Left ventricle myocardium inferior (tissue), 1 donor: ENCODE results near the gene PCAT6. TPM values are rescaled to one million over a fixed set of nuclear protein-coding genes. Genes with fewer than 3 reads are reported as not detected.

Source experiments
- DNase-seq: peaks from one replicate; pipeline ENCODE4 v3.0.0-alpha.2; 2020
- H3K27ac ChIP-seq: fragments of 200-600 bp; replicated peaks from 2 replicates; pipeline ENCODE4 v1.8.0; 2021
- H3K27me3 ChIP-seq: fragments of 200-600 bp; 2 replicates; pipeline ENCODE4 v1.8.0; 2021; ENCODE audit warnings: low read depth
- H3K36me3 ChIP-seq: fragments of 200-600 bp; 2 replicates; pipeline ENCODE4 v1.8.0; 2021
- H3K4me1 ChIP-seq: fragments of 200-600 bp; 2 replicates; pipeline ENCODE4 v1.8.0; 2021
- H3K4me3 ChIP-seq: fragments of 200-600 bp; 2 replicates; pipeline ENCODE4 v1.8.0; 2021; ENCODE audit warnings: mild to moderate bottlenecking, moderate library complexity
- H3K9me3 ChIP-seq: fragments of 200-600 bp; replicated peaks from 2 replicates; pipeline ENCODE4 v1.8.0; 2021
- intact Hi-C: fragments of 100-400 bp; cut with micrococcal nuclease; formaldehyde crosslinking; loops from one replicate; pipeline ENCODE4 v1.11.0; 2022
- total RNA-seq: library from RNA; stranded (reverse); fragmentation: NEBNext Ultra II Directional; extraction: Animal tissue kit (Norgen Biotek cat#: 25700); gene quantifications from one replicate; pipeline ENCODE4 v1.2.1, GENCODE V29; 2021
- TF ChIP-seq, protein P1 (sequence below): fragments of 200-600 bp; IDR thresholded peaks from 2 replicates; pipeline ENCODE4 v1.8.0; 2021; ENCODE audit warnings: antibody characterized with exemption, mild to moderate bottlenecking, borderline replicate concordance
- donor health status: DM: no; HTN: yes; CAD: no; lungs with severe emphysema.

PCAT6 gene
- total RNA-seq, 1 donor from 2014 or later, result 1.0 TPM

GRCh38 chr1:202852163-202852904 lies 41.6 kb downstream of the PCAT6 start:
- H3K9me3 ChIP-seq, result no peaks in the 10 kb centered on the region
- no peak overlapping the region for H3K4me3 ChIP-seq
- H3K36me3 ChIP-seq, result no peaks in the 10 kb centered on the region
- intact Hi-C loops, result no loop called here
- no peak for DNase-seq
- H3K4me1 ChIP-seq, result no peaks in the 10 kb centered on the region
- H3K27ac ChIP-seq, result no peak overlapping the region
- TF ChIP-seq, protein P1, sequence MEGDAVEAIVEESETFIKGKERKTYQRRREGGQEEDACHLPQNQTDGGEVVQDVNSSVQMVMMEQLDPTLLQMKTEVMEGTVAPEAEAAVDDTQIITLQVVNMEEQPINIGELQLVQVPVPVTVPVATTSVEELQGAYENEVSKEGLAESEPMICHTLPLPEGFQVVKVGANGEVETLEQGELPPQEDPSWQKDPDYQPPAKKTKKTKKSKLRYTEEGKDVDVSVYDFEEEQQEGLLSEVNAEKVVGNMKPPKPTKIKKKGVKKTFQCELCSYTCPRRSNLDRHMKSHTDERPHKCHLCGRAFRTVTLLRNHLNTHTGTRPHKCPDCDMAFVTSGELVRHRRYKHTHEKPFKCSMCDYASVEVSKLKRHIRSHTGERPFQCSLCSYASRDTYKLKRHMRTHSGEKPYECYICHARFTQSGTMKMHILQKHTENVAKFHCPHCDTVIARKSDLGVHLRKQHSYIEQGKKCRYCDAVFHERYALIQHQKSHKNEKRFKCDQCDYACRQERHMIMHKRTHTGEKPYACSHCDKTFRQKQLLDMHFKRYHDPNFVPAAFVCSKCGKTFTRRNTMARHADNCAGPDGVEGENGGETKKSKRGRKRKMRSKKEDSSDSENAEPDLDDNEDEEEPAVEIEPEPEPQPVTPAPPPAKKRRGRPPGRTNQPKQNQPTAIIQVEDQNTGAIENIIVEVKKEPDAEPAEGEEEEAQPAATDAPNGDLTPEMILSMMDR, result peak; percentile 40
- H3K27me3 ChIP-seq, result no peaks in the 10 kb centered on the region

DNA sequence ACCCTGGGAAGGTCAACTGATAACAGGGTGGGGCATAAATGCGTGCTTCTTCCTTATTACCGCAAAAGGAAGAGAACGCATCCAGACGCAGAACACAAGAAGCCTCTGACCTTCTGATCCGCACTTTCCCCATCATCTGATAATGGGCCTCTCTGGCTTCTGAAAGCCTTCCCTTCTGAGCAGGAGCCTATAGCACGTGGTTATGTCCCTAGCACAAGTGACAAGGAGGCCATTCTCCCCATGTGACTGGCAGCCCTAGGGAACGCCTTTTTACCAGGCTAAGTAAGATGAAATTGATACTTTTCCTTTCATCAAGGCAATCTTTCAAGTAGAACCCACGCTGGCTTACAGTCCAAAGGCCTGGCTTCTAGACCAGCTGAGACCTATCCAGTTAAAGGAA lies 44.0 kb downstream of the PCAT6 start:
- no peaks in the 10 kb centered on the region for H3K27me3 ChIP-seq
- intact Hi-C loops, result no loop called here
- H3K9me3 ChIP-seq, result no peaks in the 10 kb centered on the region
- H3K36me3 ChIP-seq, result no peaks in the 10 kb centered on the region
- H3K4me1 ChIP-seq, result peaks cover 6% of the 10 kb centered on the region
- DNase-seq, result no peak
- no peak overlapping the region for H3K27ac ChIP-seq
- TF ChIP-seq, protein P1, result no peak
- H3K4me3 ChIP-seq, result no peak overlapping the region

DNA sequence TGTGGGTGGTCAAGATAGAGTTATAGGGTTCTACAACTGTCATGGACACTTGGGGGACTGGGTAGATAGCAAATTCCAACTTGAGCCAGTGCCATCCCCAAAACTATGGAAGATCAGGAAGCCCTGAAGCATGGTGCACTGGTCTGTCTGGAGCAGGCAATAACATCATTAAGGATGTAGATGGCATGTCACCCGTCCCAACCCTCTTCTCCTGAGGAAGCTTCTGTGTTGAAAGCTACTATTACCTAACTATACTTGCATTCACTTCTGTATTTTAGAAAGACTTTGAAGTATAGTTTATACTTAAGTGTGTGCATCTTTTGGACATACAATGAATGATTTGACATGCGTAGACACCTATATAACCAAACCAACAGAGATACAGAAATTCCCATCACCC lies 45.3 kb downstream of the PCAT6 start:
- intact Hi-C loops, result no loop called here
- no peaks in the 10 kb centered on the region for H3K9me3 ChIP-seq
- no peak for DNase-seq

GRCh38 chr1:202857136-202857610 lies 46.4 kb downstream of the PCAT6 start:
- intact Hi-C loops, result no loop called here
- H3K27me3 ChIP-seq, result no peaks in the 10 kb centered on the region
- peaks cover 20% of the 10 kb centered on the region for H3K4me1 ChIP-seq
- TF ChIP-seq, protein P1, result no peak
- H3K9me3 ChIP-seq, result no peaks in the 10 kb centered on the region
- no peak overlapping the region for H3K27ac ChIP-seq
- no peak overlapping the region for H3K4me3 ChIP-seq
- DNase-seq, result no peak
- no peaks in the 10 kb centered on the region for H3K36me3 ChIP-seq

More for the DNA sequence above, 45.3 kb downstream of the PCAT6 start:
- H3K27ac ChIP-seq, result no peak overlapping the region
- TF ChIP-seq, protein P1, result no peak
- peaks cover 11% of the 10 kb centered on the region for H3K4me1 ChIP-seq
- H3K36me3 ChIP-seq, result no peaks in the 10 kb centered on the region
- no peak overlapping the region for H3K4me3 ChIP-seq
- no peaks in the 10 kb centered on the region for H3K27me3 ChIP-seq

- H3K9me3 ChIP-seq, result no peaks in the 10 kb centered on the region
- peak overlapping the region; percentile 70 for H3K27ac ChIP-seq
- TF ChIP-seq, protein P1, result no peak
- H3K4me3 ChIP-seq, result no peak overlapping the region
- no peaks in the 10 kb centered on the region for H3K27me3 ChIP-seq
- H3K4me1 ChIP-seq, result peaks cover 20% of the 10 kb centered on the region
- DNase-seq, result peak; percentile 36
- no peaks in the 10 kb centered on the region for H3K36me3 ChIP-seq
- intact Hi-C loops, result no loop called here
Observed at GRCh38 chr1:202858331-202858730, 47.6 kb downstream of the PCAT6 start.
